KMS-11 (cell line): ENCODE results near the gene HOXC13.

Experiments used
- H2AFZ ChIP-seq: fragments of 200-600 bp; sonication (generic); 2 replicates; pipeline ENCODE4 v1.6.1; 2016; ENCODE audit warnings: antibody characterized with exemption, mixed run types, low read depth
- H3K27ac ChIP-seq: fragments of 200-600 bp; sonication (generic); 2 replicates; pipeline ENCODE4 v1.6.1; 2016; ENCODE audit warnings: mild to moderate bottlenecking, mixed run types
- H3K27me3 ChIP-seq: fragments of 200-600 bp; sonication (generic); 2 replicates; pipeline ENCODE4 v1.6.1; 2017; ENCODE audit warnings: mild to moderate bottlenecking, low read depth, mixed run types, moderate library complexity; ENCODE audit not compliant: insufficient read depth
- H3K36me3 ChIP-seq: fragments of 200-600 bp; sonication (generic); 2 replicates; pipeline ENCODE4 v1.6.1; 2017; ENCODE audit warnings: mild to moderate bottlenecking, mixed run types; ENCODE audit not compliant: insufficient read depth
- H3K4me1 ChIP-seq: fragments of 200-600 bp; sonication (generic); 2 replicates; pipeline ENCODE4 v1.6.1; 2016; ENCODE audit warnings: mild to moderate bottlenecking, low read depth, mixed run types; ENCODE audit not compliant: poor library complexity, severe bottlenecking
- H3K4me2 ChIP-seq: fragments of 200-600 bp; sonication (generic); 2 replicates; pipeline ENCODE4 v1.7.0; 2016; ENCODE audit warnings: mild to moderate bottlenecking, mixed run types
- H3K4me3 ChIP-seq: fragments of 200-600 bp; sonication (generic); IDR thresholded peaks from 2 replicates; pipeline ENCODE4 v1.6.1; 2017; ENCODE audit warnings: low read depth, low read length, mixed read lengths; ENCODE audit not compliant: insufficient read depth
- H3K79me2 ChIP-seq: fragments of 200-600 bp; sonication (generic); 2 replicates; pipeline ENCODE4 v1.6.1; 2016; ENCODE audit warnings: low read depth, mixed run types; ENCODE audit not compliant: insufficient read depth
- H3K9ac ChIP-seq: fragments of 200-600 bp; sonication (generic); 2 replicates; pipeline ENCODE4 v1.6.1; 2016; ENCODE audit warnings: mild to moderate bottlenecking, mixed run types
- H4K20me1 ChIP-seq: fragments of 200-600 bp; sonication (generic); 2 replicates; pipeline ENCODE4 v1.6.1; 2016; ENCODE audit warnings: mild to moderate bottlenecking, mixed run types; ENCODE audit not compliant: insufficient read depth
- TF ChIP-seq, protein P1 (sequence below): fragments of 200-600 bp; sonication (generic); conservative IDR thresholded peaks from 2 replicates; pipeline ENCODE4 v1.6.1; 2017; ENCODE audit warnings: low read depth, mild to moderate bottlenecking, antibody characterized with exemption, low read length, moderate library complexity, mixed read lengths

The HOXC13 gene

DNA sequence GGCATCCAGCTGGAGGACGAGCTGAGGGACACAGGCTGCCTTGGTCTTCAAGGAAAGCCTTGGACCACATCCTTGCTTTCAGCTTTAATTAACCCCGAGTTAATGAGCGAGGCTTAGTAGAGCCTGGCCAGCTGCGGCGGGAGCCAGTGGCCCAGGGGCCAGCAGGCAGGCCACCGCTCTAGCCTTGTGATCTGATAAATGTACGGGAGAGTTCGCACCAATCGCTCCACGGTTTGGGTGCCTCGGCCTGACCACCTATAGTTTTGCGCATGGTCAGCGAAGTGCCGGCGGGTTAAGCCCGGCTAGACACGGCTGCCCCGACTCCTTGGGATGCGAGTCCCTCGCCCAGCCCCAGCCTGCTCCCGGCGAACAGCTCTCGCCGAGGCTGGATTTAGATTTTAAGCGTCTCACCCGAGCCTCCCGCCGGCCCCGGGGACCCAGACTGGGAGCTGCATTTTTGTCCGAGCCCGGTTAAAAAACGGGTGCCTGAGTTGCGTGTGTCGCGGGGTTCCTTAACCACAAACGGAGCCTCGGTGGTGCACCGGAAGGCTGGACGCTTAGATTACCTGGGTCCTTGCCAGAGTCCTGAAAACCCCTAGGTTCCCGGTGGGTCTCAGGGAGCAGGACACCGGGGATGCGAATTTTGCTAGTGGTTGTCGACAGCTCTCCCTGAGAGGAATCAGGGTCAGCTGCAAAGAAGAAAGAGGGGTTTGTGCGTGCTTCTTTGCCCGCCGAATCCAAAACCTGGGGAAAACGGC lies 13.1 kb downstream of the HOXC13 start:
- TF ChIP-seq, protein P1, sequence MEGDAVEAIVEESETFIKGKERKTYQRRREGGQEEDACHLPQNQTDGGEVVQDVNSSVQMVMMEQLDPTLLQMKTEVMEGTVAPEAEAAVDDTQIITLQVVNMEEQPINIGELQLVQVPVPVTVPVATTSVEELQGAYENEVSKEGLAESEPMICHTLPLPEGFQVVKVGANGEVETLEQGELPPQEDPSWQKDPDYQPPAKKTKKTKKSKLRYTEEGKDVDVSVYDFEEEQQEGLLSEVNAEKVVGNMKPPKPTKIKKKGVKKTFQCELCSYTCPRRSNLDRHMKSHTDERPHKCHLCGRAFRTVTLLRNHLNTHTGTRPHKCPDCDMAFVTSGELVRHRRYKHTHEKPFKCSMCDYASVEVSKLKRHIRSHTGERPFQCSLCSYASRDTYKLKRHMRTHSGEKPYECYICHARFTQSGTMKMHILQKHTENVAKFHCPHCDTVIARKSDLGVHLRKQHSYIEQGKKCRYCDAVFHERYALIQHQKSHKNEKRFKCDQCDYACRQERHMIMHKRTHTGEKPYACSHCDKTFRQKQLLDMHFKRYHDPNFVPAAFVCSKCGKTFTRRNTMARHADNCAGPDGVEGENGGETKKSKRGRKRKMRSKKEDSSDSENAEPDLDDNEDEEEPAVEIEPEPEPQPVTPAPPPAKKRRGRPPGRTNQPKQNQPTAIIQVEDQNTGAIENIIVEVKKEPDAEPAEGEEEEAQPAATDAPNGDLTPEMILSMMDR: no peak
- Histone ChIP-seq H4K20me1 (no peaks in the 10 kb centered on the region), H3K27ac (no peak overlapping the region), H2AFZ (no peak overlapping the region), H3K9ac (no peak overlapping the region), H3K27me3 (peaks cover 98% of the 10 kb centered on the region), H3K79me2 (no peaks in the 10 kb centered on the region), H3K4me3 (no peak overlapping the region), H3K4me1 (no peaks in the 10 kb centered on the region), H3K36me3 (no peaks in the 10 kb centered on the region), H3K4me2 (no peak overlapping the region)

DNA sequence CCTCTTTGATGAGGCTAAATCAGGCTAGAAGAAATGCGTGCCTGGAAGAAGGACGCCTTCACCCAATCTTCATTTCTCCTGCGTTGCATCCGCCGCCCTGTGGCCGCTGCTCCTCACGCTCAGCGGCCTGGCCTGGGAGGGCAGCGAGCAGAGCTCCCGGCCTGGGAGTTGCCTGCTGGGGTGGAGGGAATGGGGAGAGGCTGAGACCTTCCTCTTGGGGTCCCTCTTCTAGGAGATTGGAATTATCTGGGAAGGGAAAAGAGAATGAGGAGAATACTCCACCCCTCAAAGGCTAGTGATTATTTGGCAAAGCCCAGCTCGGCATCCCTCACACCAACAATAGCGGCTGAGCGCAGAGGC lies 13.7 kb downstream of the HOXC13 start:
- Histone ChIP-seq H3K79me2 (no peaks in the 10 kb centered on the region), H4K20me1 (no peaks in the 10 kb centered on the region), H3K9ac (no peak overlapping the region), H3K27me3 (peaks cover 98% of the 10 kb centered on the region), H3K27ac (no peak overlapping the region), H3K4me2 (no peak overlapping the region), H3K36me3 (no peaks in the 10 kb centered on the region), H2AFZ (no peak overlapping the region), H3K4me1 (no peaks in the 10 kb centered on the region), H3K4me3 (no peak overlapping the region)
- TF ChIP-seq, protein P1: no peak

DNA sequence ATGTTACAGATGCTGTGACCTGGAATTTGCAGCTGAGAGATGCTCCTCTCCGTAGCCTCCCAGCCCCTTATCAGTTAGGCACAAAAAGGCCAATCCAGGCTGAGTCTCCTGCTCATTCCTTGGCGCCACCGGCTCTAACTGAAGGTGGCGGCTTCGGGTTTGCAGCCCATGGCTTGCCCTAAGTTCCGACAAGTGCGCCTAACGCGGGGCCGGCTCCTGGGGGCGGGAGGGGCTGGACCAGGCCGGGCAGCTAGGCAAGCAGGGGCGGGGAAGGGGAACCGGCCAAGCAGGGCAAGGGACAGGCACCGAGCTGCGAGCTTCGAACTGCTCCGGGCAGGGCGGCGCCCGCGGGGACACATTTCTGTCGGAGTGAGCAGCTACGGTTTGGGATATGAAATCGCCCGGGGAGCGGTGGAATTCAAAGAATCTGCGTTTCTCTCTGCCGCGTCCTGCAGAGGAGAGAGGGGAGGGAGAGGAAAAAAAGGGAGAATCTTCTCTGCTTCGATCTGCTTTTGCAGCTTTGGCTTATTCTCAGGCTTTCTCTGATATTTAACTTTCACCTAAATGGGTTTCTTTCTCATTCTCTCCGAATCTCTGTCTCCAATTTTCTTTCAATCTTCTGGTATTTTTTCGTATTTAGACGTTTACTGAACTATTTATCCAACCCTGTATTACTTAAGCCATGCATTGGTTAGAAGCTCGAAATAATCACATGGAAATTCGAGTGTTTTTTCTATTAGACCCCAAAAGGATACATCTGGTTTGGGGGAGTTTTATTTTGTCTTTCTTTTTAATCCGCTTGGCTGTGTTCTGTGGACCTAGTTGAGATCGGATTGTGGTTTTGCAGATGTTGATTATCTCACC lies 14.5 kb downstream of the HOXC13 start:
- H4K20me1 ChIP-seq: no peaks in the 10 kb centered on the region
- H3K36me3 ChIP-seq: no peaks in the 10 kb centered on the region
- no peak overlapping the region for H3K4me3 ChIP-seq
- no peaks in the 10 kb centered on the region for H3K79me2 ChIP-seq
- no peak overlapping the region for H2AFZ ChIP-seq
- no peak overlapping the region for H3K9ac ChIP-seq
- H3K27me3 ChIP-seq: peaks cover 98% of the 10 kb centered on the region
- H3K27ac ChIP-seq: no peak overlapping the region
- no peaks in the 10 kb centered on the region for H3K4me1 ChIP-seq
- no peak overlapping the region for H3K4me2 ChIP-seq
- TF ChIP-seq, protein P1: no peak

DNA sequence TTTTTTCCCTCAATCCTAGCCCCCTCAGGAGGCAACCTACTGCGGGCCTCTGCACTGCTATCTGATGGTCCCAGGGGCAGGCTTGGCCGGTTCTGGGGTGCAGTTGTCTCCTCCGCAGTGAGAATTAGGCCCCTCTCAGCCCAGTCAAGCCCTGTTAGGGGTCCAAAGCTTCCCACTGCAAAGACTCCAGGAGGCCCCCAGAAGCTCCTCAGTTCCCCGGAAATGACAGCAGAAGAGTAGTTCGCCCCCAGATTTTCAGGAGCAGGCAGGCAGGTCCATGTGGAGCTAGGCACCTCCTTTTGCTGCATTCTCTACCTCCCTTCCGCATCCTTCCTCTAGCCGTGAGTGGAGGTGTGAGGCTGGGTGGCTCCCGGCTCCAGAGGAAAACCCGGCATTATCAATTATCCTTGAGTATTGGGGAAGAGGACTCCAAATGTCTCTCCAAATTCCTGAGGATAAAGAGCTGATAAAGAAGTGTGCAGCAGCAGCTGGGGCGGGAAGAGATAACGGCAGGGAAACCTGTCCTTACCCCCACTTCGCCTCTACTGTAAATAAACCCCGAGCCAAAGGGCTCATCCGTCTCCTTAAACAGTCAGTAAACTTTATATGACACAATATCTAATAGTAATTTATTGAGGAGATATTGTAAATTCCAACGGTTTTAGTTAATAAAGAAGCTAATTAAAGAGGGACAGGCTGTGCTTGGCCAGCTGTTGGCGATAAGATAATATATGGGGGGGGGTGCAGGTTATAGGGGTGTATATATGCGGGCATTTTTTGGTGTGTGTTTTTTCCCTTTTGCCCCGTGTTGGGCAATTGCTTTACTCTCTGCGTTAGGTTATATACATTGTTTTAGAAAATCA lies 15.4 kb downstream of the HOXC13 start:
- TF ChIP-seq, protein P1: no peak
- H2AFZ ChIP-seq: no peak overlapping the region
- H3K27me3 ChIP-seq: peaks cover 98% of the 10 kb centered on the region
- no peak overlapping the region for H3K9ac ChIP-seq
- no peak overlapping the region for H3K27ac ChIP-seq
- H3K79me2 ChIP-seq: no peaks in the 10 kb centered on the region
- H3K36me3 ChIP-seq: no peaks in the 10 kb centered on the region
- no peaks in the 10 kb centered on the region for H3K4me1 ChIP-seq
- H3K4me2 ChIP-seq: no peak overlapping the region
- H3K4me3 ChIP-seq: no peak overlapping the region
- no peaks in the 10 kb centered on the region for H4K20me1 ChIP-seq
